Karpas-422 (cell line): ENCODE results near the gene COPE. TPM values are rescaled to one million over a fixed set of nuclear protein-coding genes. Genes with fewer than 3 reads are reported as not detected.

ENCODE experiments used
- DNase-seq: peaks from one replicate; pipeline ENCODE4 v3.0.0-alpha.2; 2015
- H2AFZ ChIP-seq: fragments of 200-600 bp; sonication (generic); 2 replicates; pipeline ENCODE4 v1.6.1; 2014; ENCODE audit warnings: antibody characterized with exemption, low read length, mixed read lengths
- H3K27ac ChIP-seq: fragments of 200-600 bp; sonication (generic); 2 replicates; pipeline ENCODE4 v1.5.1; 2014; ENCODE audit warnings: mild to moderate bottlenecking, low read length, moderate library complexity
- H3K27me3 ChIP-seq: fragments of 200-600 bp; sonication (generic); 2 replicates; pipeline ENCODE4 v1.6.1; 2014; ENCODE audit warnings: low read length, mixed read lengths
- H3K36me3 ChIP-seq: fragments of 200-600 bp; sonication (generic); 2 replicates; pipeline ENCODE4 v1.6.1; 2014; ENCODE audit warnings: low read length, mixed read lengths; ENCODE audit not compliant: insufficient read depth
- H3K4me1 ChIP-seq: fragments of 200-600 bp; sonication (generic); 2 replicates; pipeline ENCODE4 v1.6.1; 2014; ENCODE audit warnings: mild to moderate bottlenecking, low read length, mixed read lengths
- H3K4me2 ChIP-seq: fragments of 200-600 bp; sonication (generic); 2 replicates; pipeline ENCODE4 v1.6.1; 2014; ENCODE audit warnings: low read length, low read depth, mild to moderate bottlenecking; ENCODE audit not compliant: poor library complexity, severe bottlenecking
- H3K4me3 ChIP-seq: fragments of 200-600 bp; sonication (generic); 2 replicates; pipeline ENCODE4 v1.5.1; 2014; ENCODE audit warnings: mild to moderate bottlenecking, antibody characterized with exemption, low read length, mixed read lengths
- H3K79me2 ChIP-seq: fragments of 200-600 bp; sonication (generic); 2 replicates; pipeline ENCODE4 v1.6.1; 2014; ENCODE audit warnings: mild to moderate bottlenecking, low read length, mixed read lengths
- H3K9ac ChIP-seq: fragments of 200-600 bp; sonication (generic); 2 replicates; pipeline ENCODE4 v1.6.0; 2014; ENCODE audit warnings: low read length
- H3K9me2 ChIP-seq: fragments of 200-600 bp; sonication (generic), shearing (Covaris generic); replicated peaks from 2 replicates; pipeline ENCODE4 v1.6.0; 2014; ENCODE audit warnings: mild to moderate bottlenecking, low read length, moderate library complexity; ENCODE audit not compliant: insufficient read depth
- H3K9me3 ChIP-seq: fragments of 300-700, 200-600 bp; sonication (generic); 2 replicates; pipeline ENCODE4 v1.6.1; 2014; ENCODE audit warnings: low read length, mixed read lengths
- H4K20me1 ChIP-seq: fragments of 200-600 bp; sonication (generic); 2 replicates; pipeline ENCODE4 v1.6.1; 2014; ENCODE audit warnings: mild to moderate bottlenecking, antibody characterized with exemption, low read length, low read depth; ENCODE audit not compliant: insufficient read depth
- total RNA-seq: library from RNA; depleted of rRNA; stranded (reverse); fragments of >200 nt; shearing (Covaris generic); gene quantifications from 2 replicates; pipeline ENCODE4 v1.2.3, GENCODE V29; 2014; ENCODE audit warnings: low replicate concordance

The COPE gene
- total RNA-seq, 1 experiment from 2014 or later, result 145 TPM

DNA sequence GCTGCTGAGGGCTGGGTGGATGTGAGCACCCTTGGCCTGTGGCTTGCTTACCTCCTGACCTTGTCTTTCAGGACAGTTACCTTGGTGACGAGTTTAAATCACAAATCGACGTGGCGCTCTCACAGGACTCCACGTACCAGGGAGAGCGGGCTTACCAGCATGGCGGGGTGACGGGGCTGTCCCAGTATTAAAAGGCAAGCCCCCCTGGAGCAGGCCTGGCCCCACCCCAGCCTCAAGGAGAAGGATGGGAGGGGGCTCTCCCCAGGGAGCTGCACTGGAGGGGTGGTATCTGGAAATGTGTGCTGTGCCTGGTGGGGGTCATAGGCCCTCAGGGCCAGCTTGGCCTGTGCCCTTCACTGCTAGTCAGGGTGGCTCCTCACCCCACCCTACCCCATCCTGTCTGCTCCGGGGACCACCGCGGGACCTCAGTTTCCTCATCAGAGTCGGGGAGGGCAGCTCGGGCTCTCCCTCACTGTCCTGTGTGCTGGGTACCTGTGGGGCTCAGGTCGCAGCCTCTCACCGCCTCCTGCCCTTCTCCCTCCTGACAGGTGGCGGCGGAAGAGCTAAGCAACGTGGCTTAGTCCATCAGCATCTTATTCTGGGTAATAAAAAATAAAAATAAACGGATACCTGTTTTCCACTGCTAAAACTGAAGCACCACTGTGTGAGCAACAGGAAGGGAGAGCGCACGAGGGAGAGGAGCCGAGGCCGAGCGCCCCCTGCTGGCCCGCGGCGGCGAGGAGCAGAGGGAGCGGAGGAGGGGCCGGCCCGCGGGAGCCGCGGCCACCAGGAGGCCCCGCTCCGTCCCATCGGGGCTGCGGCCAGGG, 53.0 kb downstream of the COPE start:
- Histone ChIP-seq H3K27ac (no peak overlapping the region), H3K4me2 (no peak overlapping the region), H3K27me3 (no peaks in the 10 kb centered on the region), H3K4me1 (peaks cover 5% of the 10 kb centered on the region), H3K9ac (no peak overlapping the region), H4K20me1 (peaks cover 21% of the 10 kb centered on the region; the same call in 1 of the 2 replicates), H3K36me3 (peaks cover 30% of the 10 kb centered on the region), H2AFZ (no peak overlapping the region), H3K79me2 (peaks cover 16% of the 10 kb centered on the region), H3K9me2 (no peaks in the 10 kb centered on the region), H3K9me3 (no peaks in the 10 kb centered on the region), H3K4me3 (no peak overlapping the region)
- peak; percentile 91 for DNase-seq

DNA sequence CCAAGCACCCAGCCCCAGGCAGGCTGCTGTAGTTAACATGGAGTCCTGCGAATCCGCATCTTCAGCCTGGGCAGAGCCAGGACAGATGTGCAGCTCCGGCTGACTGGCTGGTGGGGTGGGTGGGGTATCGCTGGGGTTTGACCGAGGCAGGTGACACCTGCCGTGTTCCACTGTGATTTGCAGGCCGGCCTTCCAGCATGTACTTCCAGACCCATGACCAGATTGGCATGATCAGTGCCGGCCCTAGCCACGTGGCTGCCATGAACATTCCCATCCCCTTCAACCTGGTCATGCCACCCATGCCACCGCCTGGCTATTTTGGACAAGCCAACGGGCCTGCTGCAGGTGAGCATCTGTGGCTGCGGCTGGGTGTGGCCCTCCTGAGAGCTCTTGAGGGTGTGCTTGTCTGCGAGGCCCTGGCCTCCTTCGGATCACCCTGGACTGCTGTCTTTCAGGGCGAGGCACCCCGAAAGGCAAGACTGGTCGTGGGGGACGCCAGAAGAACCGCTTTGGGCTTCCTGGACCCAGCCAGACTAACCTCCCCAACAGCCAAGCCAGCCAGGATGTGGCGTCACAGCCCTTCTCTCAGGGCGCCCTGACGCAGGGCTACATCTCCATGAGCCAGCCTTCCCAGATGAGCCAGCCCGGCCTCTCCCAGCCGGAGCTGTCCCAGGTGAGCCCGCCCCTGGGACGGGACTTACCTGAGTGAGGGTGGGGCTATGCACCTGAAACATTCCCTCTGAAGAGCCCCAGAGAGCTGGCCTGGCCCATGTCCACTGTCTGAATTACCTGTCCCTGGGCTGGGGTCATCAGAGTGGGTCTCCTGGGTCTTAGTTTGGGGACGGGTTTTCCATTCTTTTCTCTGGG, 53.8 kb downstream of the COPE start:
- H3K9me2 ChIP-seq, result no peaks in the 10 kb centered on the region
- no peaks in the 10 kb centered on the region for H3K9me3 ChIP-seq
- H3K4me3 ChIP-seq, result no peak overlapping the region
- no peak overlapping the region for H2AFZ ChIP-seq
- peaks cover 16% of the 10 kb centered on the region for H3K79me2 ChIP-seq
- peaks cover 13% of the 10 kb centered on the region for H3K4me1 ChIP-seq
- no peaks in the 10 kb centered on the region for H3K27me3 ChIP-seq
- H3K9ac ChIP-seq, result no peak overlapping the region
- DNase-seq, result no peak
- H4K20me1 ChIP-seq, result peaks cover 21% of the 10 kb centered on the region; the same call in 1 of the 2 replicates
- no peak overlapping the region for H3K4me2 ChIP-seq
- peaks cover 37% of the 10 kb centered on the region for H3K36me3 ChIP-seq
- no peak overlapping the region for H3K27ac ChIP-seq

DNA sequence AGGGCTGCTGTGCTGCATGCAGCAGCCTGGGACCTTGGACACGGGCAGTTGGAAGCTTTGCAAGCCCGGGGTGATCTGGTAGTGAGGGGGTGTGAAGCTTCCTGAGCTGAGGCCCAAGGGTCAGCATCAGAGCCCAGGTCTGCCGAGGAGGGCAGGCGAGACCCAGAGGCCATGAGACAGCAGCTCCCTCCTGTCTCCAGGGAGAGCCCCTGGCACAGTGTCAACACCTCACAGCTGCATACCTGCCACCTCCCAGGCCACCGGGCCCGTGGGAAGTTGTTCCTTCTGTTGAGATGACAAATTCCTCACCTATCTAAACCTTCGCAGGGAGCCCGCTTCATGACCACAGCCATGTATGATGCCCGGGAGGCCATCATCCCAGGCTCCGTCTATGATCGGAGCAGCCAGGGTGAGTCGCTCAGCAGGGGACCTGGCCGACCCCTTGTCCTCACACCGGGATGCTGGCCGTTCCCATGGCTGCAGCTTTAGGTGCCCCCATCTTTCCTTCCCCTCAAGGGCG, 55.3 kb downstream of the COPE start:
- Histone ChIP-seq H3K9ac (no peak overlapping the region), H3K27me3 (no peaks in the 10 kb centered on the region), H3K79me2 (peaks cover 16% of the 10 kb centered on the region), H3K4me3 (no peak overlapping the region), H2AFZ (no peak overlapping the region), H3K9me2 (no peaks in the 10 kb centered on the region), H3K4me2 (no peak overlapping the region), H3K36me3 (peaks cover 39% of the 10 kb centered on the region), H3K9me3 (no peaks in the 10 kb centered on the region), H3K4me1 (peaks cover 25% of the 10 kb centered on the region), H3K27ac (no peak overlapping the region), H4K20me1 (peaks cover 24% of the 10 kb centered on the region; the same call in 1 of the 2 replicates)
- DNase-seq, result no peak

GRCh38 chr19:18862976-18863842, 56.0 kb downstream of the COPE start:
- Histone ChIP-seq H3K4me2 (no peak overlapping the region), H3K4me3 (no peak overlapping the region), H3K9ac (no peak overlapping the region), H3K4me1 (peaks cover 25% of the 10 kb centered on the region), H3K79me2 (peaks cover 16% of the 10 kb centered on the region), H4K20me1 (peaks cover 26% of the 10 kb centered on the region; the same call in 1 of the 2 replicates), H3K27ac (no peak overlapping the region), H3K9me2 (no peaks in the 10 kb centered on the region), H3K27me3 (no peaks in the 10 kb centered on the region), H2AFZ (no peak overlapping the region), H3K9me3 (no peaks in the 10 kb centered on the region), H3K36me3 (peaks cover 42% of the 10 kb centered on the region)
- DNase-seq, result no peak

GRCh38 chr19:18861917-18862316, 57.3 kb downstream of the COPE start:
- H3K4me1 ChIP-seq, result peaks cover 25% of the 10 kb centered on the region
- H3K9ac ChIP-seq, result no peak overlapping the region
- H3K36me3 ChIP-seq, result peaks cover 32% of the 10 kb centered on the region
- no peaks in the 10 kb centered on the region for H3K9me2 ChIP-seq
- H3K4me2 ChIP-seq, result no peak overlapping the region
- H3K4me3 ChIP-seq, result no peak overlapping the region
- H3K9me3 ChIP-seq, result no peaks in the 10 kb centered on the region
- H3K79me2 ChIP-seq, result peaks cover 7% of the 10 kb centered on the region
- no peak overlapping the region for H2AFZ ChIP-seq
- H4K20me1 ChIP-seq, result peaks cover 16% of the 10 kb centered on the region; the same call in 1 of the 2 replicates
- H3K27ac ChIP-seq, result peak overlapping the region; percentile 66; the same call in 1 of the 2 replicates
- DNase-seq, result no peak
- no peaks in the 10 kb centered on the region for H3K27me3 ChIP-seq

- Histone ChIP-seq H4K20me1 (peaks cover 15% of the 10 kb centered on the region; the same call in 1 of the 2 replicates), H2AFZ (no peak overlapping the region), H3K9me3 (no peaks in the 10 kb centered on the region), H3K27ac (peak overlapping the region; percentile 66), H3K9me2 (no peaks in the 10 kb centered on the region), H3K27me3 (no peaks in the 10 kb centered on the region), H3K4me3 (no peak overlapping the region), H3K4me1 (peaks cover 25% of the 10 kb centered on the region), H3K4me2 (no peak overlapping the region), H3K9ac (no peak overlapping the region), H3K79me2 (0 out of 2 replicates have a peak, but pooled peaks cover 7% of the 10 kb centered on the region), H3K36me3 (peaks cover 31% of the 10 kb centered on the region)
- DNase-seq, result peak; percentile 83
These were observed 58.0 kb downstream of the COPE start for GRCh38 chr19:18861235-18861634.

GRCh38 chr19:18860725-18861124, 58.5 kb downstream of the COPE start:
- H3K27ac ChIP-seq, result peak overlapping the region; percentile 66
- 0 out of 2 replicates have a peak, but pooled peaks cover 7% of the 10 kb centered on the region for H3K79me2 ChIP-seq
- H3K4me1 ChIP-seq, result peaks cover 25% of the 10 kb centered on the region
- H3K36me3 ChIP-seq, result peaks cover 31% of the 10 kb centered on the region
- no peaks in the 10 kb centered on the region for H3K27me3 ChIP-seq
- no peak overlapping the region for H2AFZ ChIP-seq
- H3K9me2 ChIP-seq, result no peaks in the 10 kb centered on the region
- H4K20me1 ChIP-seq, result peaks cover 15% of the 10 kb centered on the region; the same call in 1 of the 2 replicates
- no peak overlapping the region for H3K4me2 ChIP-seq
- H3K9me3 ChIP-seq, result no peaks in the 10 kb centered on the region
- DNase-seq, result no peak
- H3K4me3 ChIP-seq, result no peak overlapping the region
- H3K9ac ChIP-seq, result no peak overlapping the region
